HG03196 (cell line): ENCODE measurements around the gene ZNF160.
"Not testable (repeated sequence)": the region's sequence is repeated elsewhere in the genome, so short reads cannot be mapped to it uniquely, and the experiment has no call there.

ENCODE experiments used
- ATAC-seq: cut with Tn5 transposase; IDR thresholded peaks from one replicate; pipeline ENCODE4 v1.9.1; 2021; ENCODE audit not compliant: unreplicated experiment

Gene ZNF160

GRCh38 chr19:53092723-53093122 lies 10.5 kb downstream of the ZNF160 start:
- no peak for ATAC-seq

GRCh38 chr19:53091413-53092254 lies 11.6 kb downstream of the ZNF160 start:
- ATAC-seq, result no peak

- ATAC-seq, result no peak
Observed at GRCh38 chr19:53088091-53088490, 15.1 kb downstream of the ZNF160 start.

- ATAC-seq, result no peak
Observed at GRCh38 chr19:53086949-53087348, 16.3 kb downstream of the ZNF160 start.

DNA sequence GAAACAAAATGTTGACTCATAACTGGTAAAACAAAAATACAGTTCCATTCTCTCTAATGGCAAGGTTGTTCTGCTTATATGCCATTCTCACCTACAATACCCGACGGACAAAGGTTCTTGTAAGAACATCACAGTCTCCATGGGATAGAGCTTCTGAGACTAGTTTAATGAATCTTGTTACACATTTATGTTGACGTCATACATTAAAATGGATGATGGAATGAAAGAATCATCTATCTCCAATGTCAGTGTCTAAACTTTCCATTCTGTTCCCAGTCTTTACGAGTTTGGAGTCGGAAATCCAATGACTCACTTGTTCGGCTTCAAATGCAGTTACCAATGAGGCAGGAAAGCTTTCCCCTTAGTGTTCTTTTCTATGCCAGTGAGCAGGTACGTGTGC lies 17.7 kb downstream of the ZNF160 start:
- no peak for ATAC-seq

GRCh38 chr19:53082929-53083328 lies 20.3 kb downstream of the ZNF160 start:
- no peak for ATAC-seq

DNA sequence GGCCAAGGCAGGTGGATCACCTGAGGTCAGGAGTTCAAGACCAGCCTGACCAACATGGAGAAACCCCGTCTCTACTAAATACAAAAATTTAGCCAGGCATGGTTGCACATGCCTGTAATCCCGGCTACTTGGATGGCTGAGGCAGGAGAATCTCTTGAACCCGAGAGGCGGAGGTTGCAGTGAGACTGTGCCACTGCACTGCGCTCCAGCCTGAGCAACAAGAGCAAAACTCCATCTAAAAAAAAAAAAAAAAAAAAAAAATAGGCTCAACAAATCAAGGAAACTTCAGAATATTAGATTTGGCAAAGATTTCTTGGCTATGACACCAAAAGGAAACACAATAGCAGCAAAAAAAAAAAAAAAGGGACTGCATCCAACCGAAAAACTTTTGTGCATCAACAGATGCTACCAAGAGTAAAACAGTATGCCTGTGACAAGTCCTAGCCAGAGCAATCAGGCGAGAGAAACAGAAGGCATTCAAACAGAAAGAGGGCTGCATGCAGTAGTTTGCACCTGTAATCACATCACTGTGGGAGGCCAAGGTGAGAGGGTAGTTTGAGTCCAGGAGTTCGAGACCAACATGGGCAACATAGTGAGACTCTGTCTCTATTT lies 23.8 kb downstream of the ZNF160 start:
- ATAC-seq, result no peak

- ATAC-seq, result no peak
Observed at GRCh38 chr19:53078668-53079067, 24.6 kb downstream of the ZNF160 start.

DNA sequence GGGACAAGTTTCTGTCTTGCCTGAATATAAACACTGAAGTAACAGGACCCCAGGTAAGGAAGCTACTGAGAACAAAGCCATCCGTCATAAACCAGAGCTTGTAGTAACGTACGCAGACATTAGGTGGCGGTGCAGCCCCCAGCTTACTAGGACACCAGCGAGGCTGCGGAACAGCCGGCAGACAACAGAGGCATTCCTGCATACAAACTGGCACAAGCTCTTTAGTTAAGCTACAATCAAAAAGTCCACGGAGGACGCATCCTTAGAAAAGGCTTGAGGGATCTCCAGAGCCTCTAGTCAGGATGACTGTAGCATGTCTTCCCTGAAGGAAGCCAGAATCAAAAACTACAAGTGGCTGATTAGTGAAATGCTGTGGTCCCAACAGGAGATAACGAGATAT lies 26.2 kb downstream of the ZNF160 start:
- ATAC-seq, result no peak

- ATAC-seq, result no peak
Observed at GRCh38 chr19:53068834-53069233, 34.4 kb downstream of the ZNF160 start.

- ATAC-seq, result no peak
Observed at GRCh38 chr19:53068199-53068598, 35.0 kb downstream of the ZNF160 start.

- ATAC-seq, result no peak
Observed at GRCh38 chr19:53057904-53058580, 45.2 kb downstream of the ZNF160 start.

DNA sequence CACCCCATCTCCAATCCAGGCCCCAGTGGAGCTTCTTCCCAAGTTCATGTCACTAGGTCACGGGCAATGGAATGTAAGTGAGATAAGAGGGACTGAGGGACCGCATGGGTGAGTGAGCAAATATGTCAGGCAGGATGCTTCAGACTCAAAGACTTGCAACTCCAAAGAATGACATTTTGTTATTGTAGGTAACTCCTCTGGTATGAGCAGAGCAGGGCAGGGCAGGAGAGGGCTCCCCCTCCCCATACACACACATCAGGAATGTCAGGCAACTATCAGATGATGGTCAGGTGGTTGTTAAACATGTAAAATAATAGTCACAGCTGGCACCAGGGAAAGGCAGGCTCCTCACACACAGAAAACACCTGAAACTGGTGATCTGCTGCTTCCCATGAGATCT lies 48.1 kb downstream of the ZNF160 start:
- ATAC-seq, result no peak

GRCh38 chr19:53047379-53047778 lies 55.8 kb downstream of the ZNF160 start:
- ATAC-seq, result no peak

GRCh38 chr19:53045536-53045935 lies 57.7 kb downstream of the ZNF160 start:
- no peak for ATAC-seq

- no peak for ATAC-seq
Observed at GRCh38 chr19:53041366-53041765, 61.9 kb downstream of the ZNF160 start.

DNA sequence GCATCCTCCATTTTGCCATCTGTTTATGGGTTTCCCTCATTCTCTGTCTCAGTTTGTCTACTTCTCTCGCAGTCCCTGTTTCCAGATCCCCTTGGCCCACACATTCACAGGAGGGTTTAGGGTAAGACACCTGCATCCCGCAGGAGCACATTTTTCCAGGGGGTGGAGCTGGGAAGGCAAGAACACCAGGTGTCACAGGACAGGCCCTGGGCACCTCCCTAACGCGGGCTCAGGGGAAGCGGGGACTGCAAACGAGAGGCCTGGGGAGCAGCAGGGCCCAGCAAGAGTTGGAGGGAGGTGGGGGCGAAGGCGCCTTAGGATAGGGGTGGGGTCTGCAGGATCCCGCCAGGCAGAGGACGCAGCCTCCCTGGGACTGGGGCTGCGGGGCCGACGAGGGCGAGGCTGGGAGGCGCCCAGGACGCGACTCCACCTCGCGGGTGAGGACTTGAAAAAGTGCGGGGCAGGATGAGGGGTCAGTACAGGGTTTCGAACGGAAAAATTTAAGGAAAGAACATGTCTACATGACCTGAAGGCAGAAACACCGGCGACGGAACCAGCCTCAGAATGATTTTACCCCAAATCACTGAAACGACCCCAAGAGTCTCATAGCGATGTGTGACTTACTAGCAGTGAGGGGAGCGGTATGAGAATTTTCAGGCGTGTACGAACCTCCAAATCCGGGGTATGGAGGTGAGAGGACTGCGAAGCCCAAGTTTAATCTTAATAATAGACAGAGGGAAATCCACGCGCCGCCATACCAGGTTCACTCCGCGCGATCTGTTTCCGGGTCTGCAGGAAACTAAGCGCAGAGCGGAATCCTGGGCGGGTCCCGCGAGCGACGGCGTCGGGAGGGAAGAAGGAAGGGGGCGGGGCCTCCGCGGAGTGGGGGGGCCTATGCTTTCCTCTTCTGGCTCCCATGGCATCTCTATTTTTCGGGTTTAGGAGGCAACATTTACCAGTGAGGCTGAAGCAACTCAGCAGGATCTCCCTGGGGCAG lies 65.8 kb downstream of the ZNF160 start:
- no peak for ATAC-seq

- no peak for ATAC-seq
Observed at GRCh38 chr19:53034948-53035675, 68.1 kb downstream of the ZNF160 start.

- no peak for ATAC-seq
Observed at GRCh38 chr19:53034054-53034453, 69.2 kb downstream of the ZNF160 start.

- ATAC-seq, result not testable (repeated sequence)
Observed at GRCh38 chr19:53028306-53028705, 74.9 kb downstream of the ZNF160 start.
